HL-60/S4 (cell line): ENCODE measurements around the gene HTR7.
"Not testable (repeated sequence)": the region's sequence is repeated elsewhere in the genome, so short reads cannot be mapped to it uniquely, and the experiment has no call there.

Source experiments
- in situ Hi-C: fragments of 300-500 bp; cut with MboI; formaldehyde crosslinking; loops from 2 replicates; pipeline ENCODE4 v1.14.3; 2022; ENCODE audit warnings: low sequenced_read_pairs

HTR7 gene

DNA sequence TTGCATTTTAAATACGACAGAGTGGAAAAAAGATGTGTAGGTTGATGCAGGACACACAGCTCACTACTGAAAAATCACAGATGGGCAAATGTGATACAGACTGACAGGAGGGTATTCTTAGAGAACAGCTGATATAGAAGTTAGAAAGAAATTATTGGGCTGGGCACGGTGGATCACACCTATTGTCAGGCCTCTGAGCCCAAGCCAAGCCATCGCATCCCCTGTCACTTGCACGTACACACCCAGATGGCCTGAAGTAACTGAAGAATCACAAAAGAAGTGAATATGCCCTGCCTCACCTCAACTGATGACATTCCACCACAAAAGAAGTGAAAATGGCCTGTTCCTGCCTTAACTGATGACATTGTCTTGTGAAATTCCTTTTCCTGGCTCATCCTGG, 50.7 kb downstream of the HTR7 start:
- in situ Hi-C loops, result not testable (repeated sequence)

DNA sequence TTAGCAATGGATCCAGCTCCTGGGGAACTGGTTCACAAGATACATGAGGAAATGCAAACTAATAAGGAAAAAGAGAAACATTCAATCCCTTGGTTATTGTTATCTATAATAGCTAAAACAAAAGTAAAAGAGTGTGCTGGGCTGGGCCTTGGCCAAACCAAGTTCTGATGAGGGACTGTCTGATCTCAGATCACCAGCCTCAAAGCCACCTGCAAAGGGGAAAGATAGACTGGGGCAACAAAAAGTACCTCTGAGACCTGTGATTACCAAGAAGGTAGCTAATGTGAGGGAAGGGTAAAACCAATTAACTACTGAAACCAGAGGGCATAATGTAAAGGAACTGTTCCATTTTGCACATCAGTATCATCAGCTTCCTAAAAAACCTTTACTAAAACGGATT, 51.2 kb downstream of the HTR7 start:
- in situ Hi-C loops, result no loop called here

- in situ Hi-C loops, result no loop called here
Measured at GRCh38 chr10:90805206-90805605, 52.6 kb downstream of the HTR7 start.

- in situ Hi-C loops, result no loop called here
Measured at GRCh38 chr10:90804354-90804753, 53.5 kb downstream of the HTR7 start.

DNA sequence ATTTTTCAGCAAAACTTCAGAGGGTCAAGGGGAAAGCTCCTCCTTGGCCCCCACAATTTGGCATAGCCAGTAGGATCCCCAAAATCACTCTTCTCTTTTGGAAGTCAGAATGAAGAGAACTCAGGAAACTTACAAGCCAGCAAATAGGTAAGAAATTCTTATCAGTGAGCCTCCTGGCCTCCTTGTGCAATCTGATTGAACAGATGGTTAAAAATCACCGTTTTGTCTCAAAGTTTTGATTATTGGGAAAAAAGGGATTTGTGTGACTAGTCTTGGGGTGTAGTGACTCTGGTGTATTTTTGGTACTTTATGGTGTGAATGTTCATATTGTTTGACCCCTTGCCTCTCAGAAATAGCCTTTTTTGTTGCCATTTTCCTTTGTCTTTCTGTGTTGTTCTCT, 56.2 kb downstream of the HTR7 start:
- in situ Hi-C loops, result no loop called here

GRCh38 chr10:90800232-90800796, 57.5 kb downstream of the HTR7 start:
- in situ Hi-C loops, result no loop called here

- in situ Hi-C loops, result no loop called here
Measured at GRCh38 chr10:90799172-90799571, 58.7 kb downstream of the HTR7 start.

- in situ Hi-C loops, result no loop called here
Measured at GRCh38 chr10:90798482-90798881, 59.4 kb downstream of the HTR7 start.

GRCh38 chr10:90790422-90790821, 67.4 kb downstream of the HTR7 start:
- in situ Hi-C loops, result no loop called here

GRCh38 chr10:90788968-90789367, 68.9 kb downstream of the HTR7 start:
- in situ Hi-C loops, result no loop called here

GRCh38 chr10:90788199-90788491, 69.7 kb downstream of the HTR7 start:
- in situ Hi-C loops, result no loop called here

- in situ Hi-C loops, result no loop called here
Measured at GRCh38 chr10:90787393-90788198, 70.2 kb downstream of the HTR7 start.

DNA sequence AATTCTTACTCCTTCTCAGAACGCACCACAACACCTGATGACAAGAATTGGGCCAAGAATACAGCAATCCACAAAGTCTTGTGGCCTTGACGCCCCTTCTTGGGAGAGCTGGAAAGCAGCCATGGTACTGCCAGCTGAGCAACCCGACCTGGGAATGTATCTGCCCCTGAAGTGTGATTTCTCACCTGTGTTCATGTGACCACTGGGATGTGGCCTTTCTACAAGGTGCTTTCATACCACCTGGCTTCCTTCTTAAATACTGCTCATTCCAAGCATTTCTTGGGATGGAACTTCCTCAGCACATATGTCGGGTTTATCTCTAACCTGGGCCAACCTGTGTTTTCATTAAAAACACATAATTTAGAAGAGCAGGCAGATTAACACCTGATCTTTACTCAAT, 72.1 kb downstream of the HTR7 start:
- in situ Hi-C loops, result no loop called here

DNA sequence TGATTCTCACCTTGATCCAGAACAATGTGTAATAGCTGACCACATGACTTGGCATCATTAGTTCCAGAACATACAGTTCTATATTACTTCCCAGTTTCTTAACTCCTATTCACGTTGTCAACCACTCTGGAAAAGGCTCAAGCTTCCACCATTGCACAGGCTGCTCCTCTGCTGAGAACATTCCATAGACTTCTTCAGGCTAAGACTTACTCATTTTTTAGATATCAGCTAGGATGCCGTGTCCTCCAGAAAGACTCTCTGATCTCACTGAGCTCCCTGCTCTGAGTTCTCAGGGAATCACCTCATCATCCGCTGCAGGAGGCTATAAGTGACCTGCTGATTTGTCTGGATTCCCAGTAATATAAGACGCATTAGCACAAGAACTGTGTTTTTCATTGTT, 73.1 kb downstream of the HTR7 start:
- in situ Hi-C loops, result no loop called here

DNA sequence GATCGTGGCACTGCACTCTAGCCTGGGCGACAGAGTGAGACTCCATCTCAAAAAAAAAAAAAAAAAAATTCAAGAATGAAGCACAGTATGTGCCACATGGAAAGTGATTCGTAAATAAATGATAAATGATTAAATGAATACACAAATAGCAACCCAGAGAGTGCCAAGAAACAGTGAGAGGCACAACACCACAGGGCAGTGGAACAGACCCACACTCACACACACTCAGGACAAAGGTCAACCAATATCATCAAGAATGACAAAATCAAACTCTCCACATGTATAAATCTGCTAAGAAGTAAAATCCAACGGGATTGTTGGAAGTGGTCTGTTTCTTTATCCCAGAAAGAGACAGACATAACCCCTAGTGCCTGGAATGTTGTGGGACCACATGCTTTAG, 77.4 kb downstream of the HTR7 start:
- in situ Hi-C loops, result no loop called here

GRCh38 chr10:90779548-90779947, 78.3 kb downstream of the HTR7 start:
- in situ Hi-C loops, result no loop called here

DNA sequence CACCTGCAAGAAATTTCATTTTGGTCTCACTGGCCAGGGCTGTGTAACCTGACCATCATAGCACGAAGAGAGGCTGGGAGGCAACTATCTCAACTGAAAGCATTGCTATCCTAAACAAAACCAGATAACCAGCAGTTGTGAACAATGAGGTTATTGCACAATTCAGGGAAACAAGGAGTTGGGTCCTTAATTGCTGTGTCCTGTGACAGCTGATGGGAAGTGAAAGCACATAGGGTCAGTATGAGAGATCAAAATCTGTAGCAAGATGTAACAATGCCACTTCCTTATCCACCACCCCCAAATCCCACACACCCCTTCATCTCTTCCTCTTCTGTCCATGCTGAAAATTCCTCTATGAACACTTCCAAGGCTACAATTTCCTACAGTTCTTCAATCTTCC, 80.2 kb downstream of the HTR7 start:
- in situ Hi-C loops, result no loop called here

DNA sequence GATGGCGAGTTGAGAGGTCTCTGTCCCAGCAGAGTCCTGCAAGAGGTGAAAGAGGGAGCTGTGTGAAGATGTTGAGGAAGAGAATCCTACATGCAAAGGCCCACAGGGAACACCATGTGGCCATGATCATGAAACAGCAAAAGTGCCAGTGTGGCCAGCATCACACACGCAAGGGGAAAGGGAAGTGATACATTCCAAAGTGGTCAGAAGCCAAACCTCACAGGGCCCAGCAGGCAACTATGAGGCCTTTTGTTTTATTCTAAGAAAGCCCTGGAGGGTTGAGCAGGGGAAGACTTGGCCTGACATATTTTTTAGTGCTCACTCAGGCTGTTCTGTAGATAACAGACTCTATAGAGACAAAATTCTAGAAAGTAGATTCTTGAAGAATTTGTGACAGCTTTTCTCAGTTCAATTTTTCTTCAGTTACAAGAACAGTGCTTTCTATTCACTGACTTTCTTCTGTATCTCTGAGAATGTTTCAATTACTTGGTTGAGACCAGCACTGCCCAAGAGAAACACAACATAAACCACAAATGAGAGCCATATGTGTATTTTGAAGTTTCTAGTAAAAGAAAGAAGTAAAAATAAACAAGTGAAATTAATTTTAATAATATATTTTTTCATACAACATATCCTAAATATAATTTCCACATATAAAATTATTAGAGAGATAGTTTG, 82.3 kb downstream of the HTR7 start:
- in situ Hi-C loops, result no loop called here

GRCh38 chr10:90769946-90770841, 87.6 kb downstream of the HTR7 start:
- in situ Hi-C loops, result no loop called here

- in situ Hi-C loops, result no loop called here
Measured at GRCh38 chr10:90751107-90751997, 106.5 kb downstream of the HTR7 start.
